GM10248 (cell line): ENCODE measurements around the gene CENPM.

Experiments used
- CTCF ChIA-PET: fragments of 300-600 bp; sonication (Branson Sonifier 250); formaldehyde crosslinking; extraction: SDS; loops from one replicate; lab custom pipeline; 2021; ENCODE audit warnings: antibody characterized with exemption; lab: Yijun Ruan, JAX
- POLR2A ChIA-PET: fragments of 350-650 bp; sonication (Branson Sonifier 250); formaldehyde crosslinking; extraction: SDS; loops from one replicate; lab custom pipeline; 2020; ENCODE audit warnings: antibody characterized with exemption; lab: Yijun Ruan, JAX
- DNase-seq: peaks from one replicate; pipeline ENCODE4 v3.0.0; 2012; ENCODE audit errors: extremely low spot score
- CTCF ChIP-seq: IDR thresholded peaks from 2 replicates; pipeline ENCODE4 v1.5.1; 2012; ENCODE audit warnings: mild to moderate bottlenecking, low read depth; ENCODE audit errors: extremely low read depth, missing control alignments, control extremely low read depth

The CENPM gene

GRCh38 chr22:41909310-41910049 lies 37.5 kb downstream of the CENPM start:
- POLR2A ChIA-PET: interaction anchor here (0.5 to 1.3 kb wide), 2 partner anchors 47 to 104 kb away, joined by 3 to 4 read pairs; no protein-coding TSS in a partner anchor
- DNase-seq: no peak
- CTCF ChIA-PET: interaction anchor here (1.2 to 3.2 kb wide), 3 partner anchors 11 to 31 kb away, joined by 3 to 10 read pairs (median 4); no protein-coding TSS in a partner anchor
- TF ChIP-seq CTCF: no peak

GRCh38 chr22:41908411-41909309 lies 38.3 kb downstream of the CENPM start:
- ChIA-PET POLR2A (interaction anchor here (0.5 to 1.7 kb wide), 4 partner anchors 9 to 211 kb away, joined by 3 to 6 read pairs (median 4); no protein-coding TSS in a partner anchor), CTCF (interaction anchor here (1.2 to 3.2 kb wide), 6 partner anchors 11 to 212 kb away, joined by 3 to 10 read pairs (median 4); no protein-coding TSS in a partner anchor)
- DNase-seq: no peak
- no peak for TF ChIP-seq CTCF

GRCh38 chr22:41907436-41908401 lies 39.2 kb downstream of the CENPM start:
- TF ChIP-seq CTCF: no peak
- no peak for DNase-seq
- ChIA-PET POLR2A (interaction anchor here (1.4 to 1.7 kb wide), 3 partner anchors 10 to 210 kb away, joined by 3 to 6 read pairs (median 5); no protein-coding TSS in a partner anchor), CTCF (interaction anchor here (1.1 to 3.2 kb wide), 7 partner anchors 12 to 211 kb away, joined by 3 to 10 read pairs (median 4); partner anchors contain the start of gene SMIM45)

- TF ChIP-seq CTCF: no peak
- CTCF ChIA-PET: interaction anchor here (1.1 to 3.2 kb wide), 4 partner anchors 16 to 46 kb away, joined by 3 to 10 read pairs (median 6); partner anchors contain the start of gene SMIM45
- no peak for DNase-seq
- POLR2A ChIA-PET: no interaction called here
These were observed 40.1 kb downstream of the CENPM start for GRCh38 chr22:41906822-41907221.

- TF ChIP-seq CTCF: no peak
- no peak for DNase-seq
- CTCF ChIA-PET: interaction anchor here (1.0 kb wide), 1 partner anchor 11 kb away, joined by 4 read pairs; no protein-coding TSS in a partner anchor
- POLR2A ChIA-PET: no interaction called here
These were observed 41.3 kb downstream of the CENPM start for GRCh38 chr22:41905411-41906202.
